DMS79 (cell line): Measurements from ENCODE around the gene SKIDA1.

Experiments used
- DNase-seq: peaks from one replicate; lab custom pipeline; 2025; lab: John Stamatoyannopoulos, UW

The SKIDA1 gene

DNA sequence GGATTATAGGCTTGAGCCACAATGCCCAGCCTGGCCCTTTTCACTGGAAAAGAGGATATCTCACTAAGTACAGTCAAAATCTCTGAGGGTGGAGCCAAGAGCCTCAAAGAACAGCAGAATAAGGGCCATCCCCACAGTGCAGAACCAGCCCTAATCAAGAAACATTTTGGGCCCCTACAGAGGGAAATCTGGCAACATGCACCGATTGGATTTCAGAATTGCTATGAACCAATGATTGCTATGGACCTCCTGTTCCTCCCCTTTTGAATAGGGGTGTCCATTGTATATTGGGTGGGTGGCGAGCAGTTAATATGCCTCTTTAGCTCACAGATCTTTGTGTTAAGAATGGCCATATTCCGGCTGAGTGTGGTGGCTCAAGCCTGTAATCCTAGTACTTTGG lies 42.7 kb downstream of the SKIDA1 start:
- DNase-seq = no peak

DNA sequence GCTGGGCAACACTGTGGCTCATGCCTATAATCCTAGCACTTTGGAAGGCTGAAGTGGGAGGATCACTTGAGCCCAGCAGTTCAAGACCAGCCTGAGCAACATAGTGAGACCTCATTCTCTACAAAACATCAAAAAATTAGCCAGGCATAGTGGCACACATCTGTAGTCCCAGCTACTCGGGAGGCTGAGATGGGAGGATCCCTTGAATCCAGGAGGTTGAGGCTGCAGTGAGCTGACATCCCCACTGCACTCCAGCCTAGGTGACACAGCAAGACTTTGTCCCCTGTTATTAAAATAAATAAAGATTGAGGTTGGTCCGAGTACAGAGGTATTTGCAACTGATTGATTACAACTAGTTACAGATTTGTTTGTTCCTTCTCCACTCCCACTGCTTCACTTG lies 44.1 kb downstream of the SKIDA1 start:
- no peak for DNase-seq

DNA sequence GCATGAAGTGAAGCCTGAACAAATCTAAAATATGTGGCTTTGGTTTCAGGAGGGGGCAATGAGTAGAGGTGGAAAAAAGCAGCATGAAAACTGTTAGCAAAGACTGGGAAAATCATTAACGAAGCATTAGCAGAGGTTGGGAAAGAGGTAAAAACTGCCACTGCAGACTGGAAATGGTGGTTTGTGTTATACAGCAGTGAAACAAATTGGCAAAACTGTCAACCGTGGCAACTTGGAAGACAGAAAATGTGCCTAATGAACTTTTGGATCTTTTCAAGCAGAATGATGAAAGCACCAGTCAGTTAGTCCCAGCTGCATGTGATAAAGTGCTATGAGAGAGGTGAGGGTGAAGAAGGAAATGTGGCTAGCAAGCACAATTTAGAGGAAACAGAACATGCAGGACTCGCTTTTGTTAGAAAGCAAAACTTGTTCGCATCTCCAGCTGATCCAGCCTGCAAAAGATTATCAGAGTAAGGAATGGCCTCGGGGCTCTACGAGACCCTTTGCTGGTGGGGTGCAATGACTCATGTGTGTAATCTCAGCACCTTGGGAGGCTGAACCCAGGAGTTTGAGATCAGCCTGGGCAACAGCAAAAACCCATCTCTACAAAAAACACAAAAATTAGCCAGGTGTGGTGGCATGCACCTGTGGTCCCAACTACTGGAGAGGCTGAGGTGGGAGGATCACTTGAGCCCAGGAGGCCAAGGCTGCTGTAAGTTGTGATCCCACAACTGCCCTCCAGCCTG lies 45.7 kb downstream of the SKIDA1 start:
- DNase-seq = no peak

DNA sequence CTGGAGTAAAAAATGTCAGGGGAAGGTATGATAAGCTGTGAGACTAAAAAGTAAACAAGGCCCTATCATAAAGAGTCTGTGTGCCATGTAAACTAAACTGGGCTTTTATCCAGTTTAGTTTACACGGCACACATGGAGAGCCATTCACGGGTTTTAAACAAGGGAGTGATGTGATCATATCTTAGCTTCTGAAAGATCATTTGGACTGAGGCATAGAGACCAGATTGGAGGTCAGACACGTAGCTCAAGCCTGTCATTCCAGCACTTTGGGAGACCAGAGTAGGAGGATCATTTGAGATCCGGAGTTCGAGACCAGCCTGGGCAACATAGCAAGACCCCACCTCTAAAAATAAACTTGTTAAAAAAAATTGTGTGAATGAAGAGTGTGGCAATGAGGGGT lies 50.1 kb downstream of the SKIDA1 start:
- no peak for DNase-seq

DNA sequence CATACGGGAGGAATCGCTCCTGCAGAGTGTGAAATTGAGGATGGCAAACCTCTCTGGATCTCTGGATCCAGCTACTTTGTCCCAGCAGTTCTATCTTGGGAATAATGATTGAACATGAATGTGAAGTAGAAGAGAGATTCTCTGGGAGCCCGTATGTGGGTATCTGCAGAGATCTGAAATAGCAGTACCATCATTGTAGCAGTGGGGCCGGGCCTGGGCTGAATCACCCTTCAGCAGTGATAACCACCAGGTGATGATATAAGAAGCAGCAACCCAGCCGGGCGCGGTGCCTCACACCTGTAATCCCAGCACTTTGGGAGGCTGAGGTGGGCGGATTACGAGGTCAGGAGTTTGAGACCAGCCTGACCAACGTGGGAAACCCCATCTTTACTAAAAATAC lies 51.9 kb downstream of the SKIDA1 start:
- no peak for DNase-seq

DNA sequence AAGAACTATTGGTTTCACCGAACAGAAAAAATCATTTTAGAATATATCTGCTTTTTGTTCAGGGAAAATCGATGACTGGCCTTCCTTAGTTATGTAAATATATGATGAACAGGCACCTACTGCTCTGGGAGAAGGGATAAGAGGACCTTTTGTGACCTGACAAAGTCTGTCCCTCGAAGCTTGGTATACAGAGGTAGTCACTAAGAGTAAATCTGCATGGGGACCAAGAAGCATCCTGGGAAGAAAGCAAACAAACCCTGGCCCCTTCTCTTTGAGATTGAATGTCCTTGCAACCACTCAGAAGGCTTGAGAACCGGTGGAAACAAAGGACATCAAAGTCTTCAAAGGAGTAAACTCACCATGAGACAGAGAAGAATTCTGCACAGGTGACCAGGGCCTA lies 52.3 kb downstream of the SKIDA1 start:
- DNase-seq = no peak

DNA sequence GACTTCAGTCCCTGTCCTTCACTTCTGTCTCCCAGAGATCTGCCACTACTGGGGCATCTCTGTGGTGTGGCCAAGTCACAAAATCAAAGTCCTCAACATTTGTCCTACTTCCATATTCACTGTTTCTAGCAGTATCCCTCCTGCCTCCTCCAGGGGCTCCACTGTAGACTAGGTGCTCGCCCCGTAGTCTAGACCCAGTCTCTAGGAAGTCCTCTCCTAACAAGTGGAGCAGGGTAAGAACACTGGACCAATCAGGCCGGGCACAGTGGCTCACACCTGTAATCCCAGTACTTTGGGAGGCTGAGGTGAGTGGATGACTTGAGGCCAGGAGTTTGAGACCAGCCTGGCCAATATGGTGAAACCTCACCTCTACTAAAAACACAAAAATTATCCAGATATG lies 57.4 kb downstream of the SKIDA1 start:
- no peak for DNase-seq

DNA sequence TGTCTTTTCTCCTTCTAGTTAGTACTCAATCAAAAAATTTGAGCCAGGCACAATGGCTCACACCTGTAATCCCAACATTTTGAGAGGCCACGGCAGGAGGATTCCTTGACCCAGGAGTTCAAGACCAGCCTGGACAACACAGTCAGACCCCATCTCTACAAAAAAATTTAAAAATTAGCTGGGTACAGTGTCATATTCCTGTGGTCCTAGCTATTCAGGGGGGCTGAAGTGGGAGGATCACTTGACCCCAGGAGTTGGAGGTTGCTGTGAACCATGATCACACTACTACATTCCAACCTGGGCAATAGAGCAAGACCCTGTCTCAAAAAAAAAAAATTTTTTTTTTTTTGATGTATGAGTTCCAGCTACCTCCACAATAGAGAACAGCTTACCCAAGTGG lies 57.8 kb downstream of the SKIDA1 start:
- no peak for DNase-seq

DNA sequence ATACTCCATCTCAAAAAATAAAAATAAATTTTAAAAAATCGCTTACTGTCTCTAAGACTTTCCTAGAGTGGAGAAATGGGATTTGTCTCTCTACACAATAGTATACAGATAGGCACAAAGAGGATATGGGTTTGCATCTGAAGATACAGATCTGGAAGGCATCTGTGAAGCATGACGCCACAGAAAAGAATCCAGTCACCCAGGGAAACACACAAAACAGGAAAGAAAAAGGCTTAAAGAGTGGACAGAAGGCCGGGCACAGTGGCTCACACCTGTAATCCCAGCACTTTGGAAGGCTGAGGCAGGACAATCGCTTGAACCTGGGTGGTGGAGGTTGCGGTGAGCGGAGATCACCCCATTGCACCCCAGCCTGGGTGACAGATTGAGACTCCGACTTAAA lies 61.3 kb downstream of the SKIDA1 start:
- no peak for DNase-seq
